CD4-positive, alpha-beta T cell treated with Interleukin-4 for 1 hour (primary cell): ENCODE data around the gene MOCS1.

Experiments used
- DNase-seq, 2 donors: peaks; one replicate each; pipeline ENCODE4 v3.0.0-alpha.2; 2020 to 2022

Gene MOCS1

DNA sequence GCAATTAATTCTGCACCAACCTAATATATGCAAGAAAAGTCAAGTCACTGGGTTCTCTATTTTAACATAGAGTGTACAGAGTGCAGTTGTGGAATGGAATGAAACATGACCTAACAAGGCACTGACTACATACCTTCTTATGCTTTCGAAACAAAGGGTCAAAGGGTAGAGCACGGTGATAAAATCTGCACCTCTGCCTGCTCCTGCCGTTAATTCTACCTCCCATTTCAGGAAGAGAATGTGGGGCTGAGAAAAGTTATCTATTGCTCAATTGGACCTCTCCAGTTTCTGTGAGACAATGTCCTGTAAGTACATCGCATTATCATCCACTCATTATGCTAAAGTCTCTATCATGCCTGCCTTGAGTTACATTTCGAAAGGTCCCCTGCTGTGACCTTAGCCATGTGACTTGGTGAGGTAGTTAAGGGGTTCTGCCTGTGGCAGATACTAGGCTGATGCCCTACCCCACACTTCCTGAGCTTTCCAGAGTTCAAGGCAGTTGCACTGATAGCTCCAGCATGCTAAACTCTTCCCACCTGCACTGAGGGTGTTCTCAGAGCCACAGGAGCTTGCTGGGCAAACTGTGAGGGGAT lies 14.0 kb upstream of the MOCS1 start:
- no peak for DNase-seq

DNA sequence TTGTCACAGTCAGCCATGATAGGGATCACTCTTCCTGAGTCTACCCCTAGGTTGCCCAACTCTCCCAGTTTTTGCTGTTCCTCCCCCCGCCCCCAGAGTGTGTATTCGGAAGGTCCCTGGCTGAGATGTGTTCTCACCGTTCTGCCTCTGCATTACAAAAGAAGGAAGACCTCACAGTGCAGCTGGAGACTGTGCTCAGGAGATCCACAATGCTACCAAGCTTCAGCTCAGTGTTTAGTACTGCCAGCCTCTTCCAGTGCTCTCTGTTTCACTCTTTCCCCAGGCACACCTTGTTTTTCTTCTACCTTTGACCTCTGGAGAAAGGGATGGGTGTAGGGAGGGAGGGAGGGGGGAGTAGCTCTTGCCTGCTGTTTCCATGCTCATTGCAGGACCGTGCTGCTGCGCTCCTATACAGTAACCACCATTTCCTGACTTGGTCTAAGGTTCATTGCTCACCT lies 13.4 kb upstream of the MOCS1 start:
- DNase-seq: no peak

DNA sequence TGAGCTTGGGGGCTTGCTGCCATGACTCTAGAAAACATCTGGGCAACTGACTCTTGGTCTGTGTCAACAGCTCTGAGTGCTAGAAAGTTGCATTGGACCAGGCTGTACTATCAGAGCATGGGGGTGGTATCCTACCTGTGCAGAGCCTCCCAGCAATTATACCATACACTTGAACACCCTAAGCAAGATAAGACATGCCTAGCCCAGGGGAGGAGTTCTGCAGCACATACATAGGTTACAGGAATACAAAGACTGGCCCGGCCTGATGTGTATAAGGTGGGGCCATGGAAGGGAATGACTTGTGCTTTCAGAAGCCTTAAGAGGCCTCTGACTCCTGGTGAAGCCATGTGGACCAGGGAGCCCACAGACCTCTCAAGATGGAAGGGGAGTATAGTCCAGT lies 11.4 kb upstream of the MOCS1 start:
- no peak for DNase-seq

DNA sequence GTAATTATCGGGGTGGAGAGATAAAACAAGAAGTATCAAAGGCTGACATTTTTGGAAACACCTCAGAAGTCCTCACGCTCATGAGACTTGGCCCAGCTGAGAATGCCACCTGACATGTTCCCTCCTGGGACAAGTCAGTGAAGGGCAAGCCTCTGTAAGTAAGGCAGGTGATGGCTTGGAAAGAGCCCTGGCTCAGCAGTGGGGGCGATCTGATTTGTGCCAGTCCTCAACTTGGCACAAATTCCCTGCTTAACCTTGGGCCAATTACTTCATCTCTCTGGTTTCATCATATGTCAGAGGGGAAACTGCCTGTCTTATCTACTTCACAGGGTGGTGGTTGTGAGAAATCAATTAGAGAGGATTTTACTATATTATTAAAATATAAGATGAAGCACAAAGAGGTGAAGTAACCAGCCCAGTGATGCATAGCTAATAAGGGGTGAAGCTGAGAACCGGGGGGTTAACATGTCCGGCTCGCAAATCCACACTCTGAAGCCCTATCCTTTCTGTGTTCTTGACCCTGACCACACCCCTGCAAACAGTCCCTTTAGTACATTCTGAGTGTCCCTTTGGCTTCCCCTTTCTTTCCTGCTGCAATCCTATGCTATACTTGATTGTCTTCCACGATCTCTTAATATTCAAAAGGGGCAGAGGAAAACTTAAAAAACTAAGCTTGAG lies 8.8 kb upstream of the MOCS1 start:
- no peak for DNase-seq

DNA sequence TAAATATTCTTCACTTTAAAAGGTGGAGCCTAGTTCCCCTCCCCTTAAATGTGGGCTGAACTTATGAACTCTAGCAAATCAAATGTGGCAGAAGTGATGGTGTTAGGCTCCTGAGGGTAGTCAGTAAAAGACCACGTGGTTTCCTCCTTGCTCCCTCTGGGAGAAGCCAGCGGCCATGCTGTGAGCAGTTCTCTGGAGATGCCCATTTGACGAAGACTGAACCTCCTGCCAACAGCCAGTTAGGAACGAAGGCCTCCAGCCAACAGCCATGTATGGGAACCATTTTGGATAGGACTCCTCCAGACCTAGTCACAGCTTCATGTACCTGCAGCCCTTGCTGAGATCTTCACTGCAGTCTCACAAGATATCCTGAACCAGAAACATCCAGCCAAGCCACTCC lies 7.6 kb upstream of the MOCS1 start:
- no peak for DNase-seq

DNA sequence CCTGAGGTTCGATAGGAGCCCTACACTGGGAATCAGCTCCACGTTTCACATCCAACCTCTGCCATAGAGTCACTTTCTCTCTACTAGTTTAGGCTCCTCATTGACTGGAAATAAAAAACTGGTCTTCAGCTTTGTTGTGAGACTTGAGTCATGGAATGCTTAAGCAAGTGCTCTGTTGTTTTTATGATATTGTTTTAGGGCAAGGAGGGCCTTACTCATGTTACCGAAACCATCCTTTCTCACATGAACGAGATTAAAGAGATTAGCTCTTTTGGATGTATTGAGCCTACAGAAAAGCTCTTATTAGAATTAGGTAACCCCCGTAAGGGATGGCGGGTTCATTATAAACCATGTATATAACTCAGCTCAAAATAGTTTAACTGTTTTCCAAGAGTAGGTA lies 6.9 kb upstream of the MOCS1 start:
- no peak for DNase-seq

DNA sequence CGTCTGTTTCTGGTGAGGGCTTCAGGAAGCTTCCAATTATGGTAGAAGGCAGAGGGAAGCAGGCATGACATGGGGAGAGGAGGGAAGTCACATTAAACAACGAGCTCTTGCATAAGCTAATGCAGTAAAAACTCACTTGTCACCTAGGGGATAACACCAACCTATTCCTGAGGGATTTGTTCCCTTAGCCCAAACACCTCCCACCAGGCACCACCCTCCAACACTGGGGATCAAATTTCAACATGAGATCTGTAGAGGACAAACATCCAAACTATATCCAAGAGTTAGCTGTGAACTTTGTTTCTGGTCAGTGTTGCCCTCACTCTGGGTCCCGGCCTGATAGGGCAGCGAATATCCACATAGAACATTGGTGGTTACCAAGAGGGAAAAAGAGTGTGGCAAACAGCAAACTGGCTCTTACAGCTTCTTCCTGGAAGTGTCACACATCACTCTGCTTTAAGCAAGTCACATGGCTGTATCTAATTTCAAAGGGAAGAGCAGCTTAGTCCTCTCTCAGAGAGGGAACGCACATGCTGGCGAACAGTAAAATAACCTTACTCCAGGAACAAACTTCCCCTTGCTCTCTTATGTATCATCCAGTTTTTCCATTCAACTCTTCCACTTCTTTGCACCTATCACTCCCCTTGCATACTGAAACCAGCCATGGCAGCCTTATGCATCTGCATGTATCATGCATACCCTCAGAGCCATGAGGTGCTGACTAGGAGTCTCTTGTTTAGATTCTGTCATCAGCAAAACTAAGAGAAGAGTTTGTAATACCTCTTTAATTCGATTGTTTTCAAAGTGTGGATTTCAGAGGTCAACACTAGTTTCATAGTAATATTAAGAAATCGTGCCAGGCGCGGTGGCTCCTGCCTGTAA lies 4.8 kb upstream of the MOCS1 start:
- DNase-seq: no peak

DNA sequence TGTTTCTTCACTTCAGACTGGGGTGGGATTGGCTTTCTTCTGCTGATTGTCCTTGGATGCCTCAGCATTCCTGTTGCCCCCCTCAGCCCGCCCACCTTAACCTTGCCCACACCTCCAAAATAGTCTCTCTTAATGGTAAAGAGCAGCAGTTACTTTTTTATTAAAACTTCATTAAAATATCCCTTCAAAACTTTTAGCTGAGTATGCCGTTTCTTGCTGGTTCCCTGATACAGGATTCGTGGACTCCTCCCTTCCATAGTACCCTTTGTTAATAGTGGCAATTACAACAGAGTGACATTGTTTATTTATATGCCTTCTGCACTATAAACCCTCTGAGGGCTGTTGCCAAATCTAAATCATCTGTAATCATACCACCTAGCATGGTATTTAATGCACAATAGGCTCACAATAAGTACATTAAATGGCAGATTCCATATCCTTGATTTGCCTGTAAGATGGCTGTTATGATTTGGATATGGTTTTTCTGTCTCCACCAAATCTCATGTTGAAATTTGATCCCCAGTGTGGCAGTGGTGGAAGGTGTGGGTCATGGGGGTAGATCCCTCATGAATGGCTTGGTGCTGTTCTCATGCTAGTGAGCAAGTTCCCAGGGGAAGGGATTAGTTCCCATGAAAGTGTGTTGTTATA lies 3.5 kb upstream of the MOCS1 start:
- no peak for DNase-seq

DNA sequence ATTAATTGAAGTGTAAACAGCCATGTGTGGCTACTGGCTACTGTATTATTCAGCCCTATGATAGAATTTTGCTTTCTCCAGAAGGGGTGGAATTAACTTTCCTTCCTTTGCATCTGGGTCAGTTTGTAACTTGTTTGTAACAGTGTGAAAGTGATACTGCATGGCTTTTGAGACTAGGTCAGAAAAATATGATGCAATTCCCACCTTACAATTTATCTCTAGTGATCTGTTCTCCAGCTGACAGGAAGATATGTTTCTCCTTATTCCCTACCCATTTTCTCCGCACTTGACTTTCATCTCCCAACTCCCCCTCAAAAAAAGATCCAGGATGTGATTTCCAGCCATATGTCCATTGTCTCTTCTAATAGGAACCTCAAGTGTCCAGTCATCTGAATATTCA lies 2.6 kb upstream of the MOCS1 start:
- no peak for DNase-seq

DNA sequence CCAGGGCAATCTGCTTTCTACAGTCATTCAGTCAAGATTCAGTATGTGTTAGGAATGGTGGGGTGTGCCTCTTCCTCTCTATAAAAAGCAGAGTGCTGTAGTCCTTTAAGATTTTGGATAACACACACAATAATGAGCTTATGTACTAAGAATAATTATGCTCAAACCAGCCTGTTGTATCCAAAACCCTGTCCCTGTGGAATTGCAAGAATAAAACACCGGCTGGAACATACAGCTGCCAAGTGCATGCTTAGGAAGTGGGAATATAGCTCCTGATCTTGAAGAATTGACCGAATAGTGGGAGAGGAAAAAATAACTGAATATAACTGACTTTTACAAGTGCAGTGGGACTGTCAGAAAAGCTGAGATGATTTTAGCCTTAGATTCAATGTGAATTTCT lies 979 bp upstream of the MOCS1 start:
- no peak for DNase-seq

DNA sequence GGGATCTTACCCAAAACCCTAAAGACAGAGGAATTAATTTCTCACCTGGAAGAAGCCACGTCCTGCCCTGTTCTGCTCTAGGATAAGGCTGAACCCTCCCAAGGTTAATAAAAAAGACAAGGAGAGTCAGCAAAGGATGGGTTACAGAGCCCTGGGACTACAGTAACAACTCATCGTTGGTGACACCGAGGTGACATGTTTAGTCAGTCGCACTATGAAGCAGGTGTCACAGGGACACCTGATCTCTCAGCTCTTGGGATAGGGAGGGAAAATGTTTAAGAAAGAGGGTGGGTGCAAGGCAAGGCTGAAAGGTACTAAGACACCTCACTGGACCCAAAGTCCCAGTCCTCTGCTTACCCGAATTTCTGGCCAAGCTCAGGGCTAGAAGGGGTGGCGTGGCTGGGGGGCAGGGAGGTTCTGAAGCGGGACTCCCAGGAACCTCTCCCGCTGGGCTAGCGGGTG lies 562 bp downstream of the MOCS1 start:
- DNase-seq: no peak

DNA sequence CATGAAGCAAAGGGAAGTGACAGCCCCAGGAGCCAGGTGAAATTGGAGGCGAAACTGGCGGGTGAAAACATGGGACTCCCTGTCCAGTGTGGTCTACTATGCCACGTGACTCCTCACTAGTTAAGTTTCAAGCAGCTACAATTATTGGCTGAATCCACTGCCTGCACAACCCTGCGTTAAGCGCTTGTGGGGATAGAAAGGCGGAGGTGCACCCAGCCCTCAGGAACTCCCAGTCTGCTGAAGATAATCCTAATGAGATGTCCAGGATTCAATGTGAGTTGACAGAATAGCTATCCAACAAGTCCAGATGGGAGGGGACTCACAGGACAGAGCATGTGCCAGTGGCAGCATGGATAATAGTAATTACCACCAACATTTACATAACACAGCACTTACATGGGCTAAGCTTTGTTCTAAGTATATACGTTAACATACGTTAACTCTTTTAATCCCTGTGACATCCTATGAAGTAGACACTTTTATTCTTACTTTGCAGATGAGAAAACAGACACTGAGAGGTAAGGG lies 1.8 kb downstream of the MOCS1 start:
- no peak for DNase-seq

DNA sequence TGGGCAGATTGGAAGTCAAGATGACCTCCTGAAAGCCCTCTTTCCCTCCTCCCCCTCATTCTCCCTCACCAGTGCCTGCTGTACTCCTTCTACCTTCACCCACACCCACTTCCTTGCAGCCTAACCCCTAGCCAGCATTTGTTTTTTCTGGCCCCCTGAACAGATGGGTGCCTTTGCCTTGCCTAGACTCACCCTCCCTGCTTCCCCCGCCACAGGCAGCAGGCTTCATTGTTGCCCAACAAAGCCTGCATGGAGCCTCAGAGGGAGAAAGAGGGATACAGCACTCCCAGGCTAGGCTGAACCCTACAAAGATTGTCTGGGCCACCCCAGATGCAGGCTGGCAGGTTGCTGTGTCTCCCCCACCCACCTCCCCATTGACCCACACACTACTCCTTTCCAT lies 2.7 kb downstream of the MOCS1 start:
- DNase-seq: no peak

DNA sequence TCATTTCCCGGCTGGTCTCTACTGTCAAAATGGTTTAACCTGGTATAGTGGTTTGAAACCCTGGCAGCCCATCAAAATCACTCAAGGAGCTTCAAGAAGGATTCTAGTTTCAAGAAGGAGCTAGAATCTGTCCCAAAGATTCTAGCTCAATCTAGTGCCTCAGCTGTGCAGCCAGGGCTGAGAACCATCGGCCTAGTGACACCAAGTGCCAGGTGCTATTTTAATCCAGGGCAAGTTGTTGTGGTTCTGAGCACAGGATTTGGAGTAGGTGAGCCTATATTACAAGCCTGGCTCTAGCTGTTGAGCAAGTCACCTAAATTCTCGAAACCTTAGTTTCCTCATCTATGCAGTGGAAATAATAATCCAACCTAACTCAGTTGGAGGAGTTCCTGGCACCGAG lies 3.7 kb downstream of the MOCS1 start:
- DNase-seq: no peak

DNA sequence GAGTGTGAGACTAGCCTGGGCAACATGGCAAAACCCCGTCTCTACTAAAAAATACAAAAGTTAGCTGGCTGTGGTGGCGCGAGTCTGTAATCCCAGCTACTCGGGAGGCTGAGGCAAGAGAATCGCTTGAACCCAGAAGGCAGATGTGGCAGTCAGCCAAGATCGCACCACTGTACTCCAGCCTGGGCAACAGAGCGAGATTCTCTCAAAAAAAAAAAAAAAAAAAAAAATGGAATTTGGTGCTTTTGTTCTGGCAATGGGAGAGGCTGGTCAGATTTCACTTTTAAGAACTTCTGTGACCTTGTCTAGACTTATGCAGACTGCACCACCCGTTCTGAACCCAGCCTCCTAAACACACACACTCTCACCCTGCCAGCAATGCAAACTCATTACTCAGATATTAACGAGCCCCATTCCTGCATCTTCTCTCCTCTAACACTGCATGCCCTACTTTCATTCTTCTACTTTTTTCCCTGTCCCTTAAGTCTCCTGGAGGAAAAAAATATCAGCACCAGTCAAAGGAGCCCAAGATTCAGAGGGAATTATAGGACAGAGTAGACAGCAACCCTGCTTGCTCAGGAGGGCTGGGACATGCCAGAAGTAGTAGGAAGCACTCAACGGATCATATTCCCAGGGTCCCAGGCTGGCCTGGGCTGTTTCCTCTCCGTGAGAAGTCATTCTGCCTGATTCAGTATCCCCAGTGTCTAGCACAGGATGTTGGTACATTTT lies 4.4 kb downstream of the MOCS1 start:
- no peak for DNase-seq

DNA sequence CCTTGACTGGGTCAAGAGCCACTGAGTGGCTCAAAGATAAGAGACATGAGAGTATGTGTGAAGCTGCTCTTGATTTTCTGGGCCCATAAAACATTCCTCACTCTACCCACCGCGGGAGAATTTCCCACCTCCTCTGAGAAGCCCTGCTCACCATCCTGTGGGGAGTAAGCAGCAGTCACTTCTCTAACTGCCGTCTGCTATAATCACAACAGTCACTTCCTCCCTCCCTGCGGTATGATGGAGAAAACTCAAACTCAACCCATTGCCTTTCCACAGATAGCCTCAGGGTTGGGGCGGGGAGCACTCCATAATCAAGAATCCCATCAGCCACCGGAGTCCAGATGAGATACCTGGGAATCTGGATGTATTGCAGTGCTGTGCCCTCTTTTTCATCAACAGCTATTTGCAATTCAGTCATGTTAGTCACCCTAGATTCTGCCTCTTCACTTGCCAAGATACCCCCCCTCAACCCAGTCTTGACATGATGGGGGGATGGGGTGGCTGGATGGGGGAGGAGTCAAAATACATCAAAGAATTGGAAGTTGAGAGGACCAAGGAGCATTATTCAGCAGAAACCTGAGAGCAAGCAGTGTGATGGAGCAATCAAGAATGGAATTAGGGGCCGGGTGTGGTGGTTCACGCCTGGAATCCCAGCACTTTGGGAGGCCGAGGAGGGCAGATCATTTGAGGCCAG lies 5.1 kb downstream of the MOCS1 start:
- no peak for DNase-seq

DNA sequence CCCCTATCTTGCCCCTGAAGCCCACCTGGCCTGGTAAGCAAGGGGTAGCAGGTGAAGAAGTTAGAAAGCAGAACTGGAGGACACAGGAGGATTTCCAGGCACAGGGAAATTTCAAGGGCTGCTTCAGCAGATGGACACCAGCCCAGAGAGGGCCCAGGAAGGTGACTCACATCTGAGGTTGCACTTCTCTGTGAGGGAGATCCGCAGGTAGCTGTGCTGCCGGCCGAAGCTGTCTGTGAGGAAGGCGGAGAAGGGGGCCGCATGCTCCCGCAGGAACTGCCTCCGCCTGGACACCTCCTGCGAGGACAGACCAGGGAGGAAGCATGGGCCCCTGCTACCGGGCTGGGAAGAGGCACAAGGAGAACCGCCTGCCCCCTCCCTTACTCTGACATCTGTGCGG lies 7.1 kb downstream of the MOCS1 start:
- no peak for DNase-seq

DNA sequence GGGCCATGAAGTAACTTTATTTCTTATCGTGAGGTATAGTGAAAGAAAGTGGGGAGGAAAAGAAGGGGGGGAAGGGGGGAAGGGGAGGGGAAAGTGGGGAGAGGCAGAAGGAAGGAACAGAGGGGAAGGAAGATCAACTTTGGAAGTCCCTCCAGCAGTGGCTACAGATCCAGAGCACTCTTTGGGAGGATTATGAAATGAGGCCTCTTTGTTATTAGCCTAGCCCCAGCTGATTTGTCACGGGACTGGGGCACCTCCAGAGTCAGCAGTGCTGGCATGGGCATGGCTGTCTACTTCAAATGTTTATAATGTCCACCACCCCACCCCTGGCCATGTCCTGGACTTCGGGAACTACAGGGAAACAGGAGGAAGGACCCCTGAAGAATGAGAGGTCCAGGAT lies 7.6 kb downstream of the MOCS1 start:
- DNase-seq: no peak

DNA sequence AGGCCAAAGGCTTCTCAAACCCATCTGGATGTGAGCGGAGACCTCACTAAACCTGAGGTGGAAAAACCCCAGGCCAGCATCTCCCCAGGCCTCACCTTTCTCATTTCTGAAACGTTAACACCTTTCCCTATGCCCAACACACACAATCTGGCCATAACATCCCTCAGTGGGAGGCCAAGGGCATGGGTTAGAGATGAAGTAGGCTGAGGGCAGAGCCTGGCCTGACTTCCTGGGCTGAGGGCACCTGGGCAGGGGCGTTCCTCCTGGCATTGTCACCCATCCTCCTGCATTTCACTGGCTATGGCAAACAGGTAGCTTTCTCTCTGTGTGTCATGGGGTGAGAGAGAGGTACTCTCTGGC lies 8.4 kb downstream of the MOCS1 start:
- DNase-seq: no peak

DNA sequence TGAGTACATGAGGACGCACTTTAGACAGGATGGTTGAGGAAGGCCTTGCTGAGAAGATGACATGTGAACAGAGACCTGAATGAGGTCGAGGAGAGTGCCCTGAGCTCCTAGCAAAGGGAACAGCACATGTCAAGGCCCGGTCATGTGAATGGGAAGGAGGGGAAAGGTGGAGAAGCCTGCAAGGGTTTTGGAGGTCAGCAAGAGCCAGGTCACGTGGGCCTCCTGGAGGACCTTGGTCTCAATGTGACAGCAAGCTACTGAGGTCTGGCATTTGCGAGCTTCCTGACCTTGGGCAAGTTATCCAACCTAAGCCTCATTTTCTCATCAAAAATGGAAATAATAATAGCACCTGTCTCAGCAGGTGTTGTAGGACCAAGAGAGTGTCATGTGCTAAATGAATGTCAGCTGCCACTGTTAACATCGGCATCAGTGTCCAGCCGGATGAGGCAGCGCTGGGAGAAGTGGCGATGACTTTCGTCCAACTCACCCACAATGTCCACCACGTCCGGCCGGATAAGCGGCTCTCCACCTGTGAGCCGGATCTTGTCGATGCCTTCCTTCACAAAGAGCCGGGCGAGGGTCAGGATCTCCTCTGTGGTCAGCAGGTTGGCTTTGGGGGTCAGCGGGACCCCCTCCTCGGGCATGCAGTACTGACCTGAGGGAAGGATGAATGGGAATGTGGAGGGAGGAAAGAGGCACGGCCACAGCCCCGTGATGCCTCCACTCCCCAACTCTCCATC lies 8.9 kb downstream of the MOCS1 start:
- DNase-seq: no peak

DNA sequence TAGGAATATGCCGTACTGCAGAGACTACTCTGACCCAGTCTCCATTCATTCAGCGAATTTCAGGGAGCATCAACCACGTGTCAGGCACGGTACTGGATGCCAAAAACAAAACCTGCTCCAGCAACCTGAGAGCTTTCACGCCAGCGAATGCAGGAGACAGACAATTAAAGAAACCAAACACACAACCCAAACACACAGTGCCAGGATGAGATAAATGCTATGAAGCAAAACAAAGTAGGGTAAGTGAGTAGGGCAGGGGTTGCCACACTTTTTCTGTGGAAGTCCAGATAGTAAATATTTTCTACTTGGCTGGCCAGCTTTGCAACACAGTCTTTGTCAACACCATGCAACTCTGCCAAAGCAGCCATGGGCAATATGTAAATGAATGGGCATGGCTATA lies 10.0 kb downstream of the MOCS1 start:
- no peak for DNase-seq
